Endothelial cell (in vitro differentiated cells): ENCODE results near the gene BRI3BP. TPM values are rescaled to one million over a fixed set of nuclear protein-coding genes. Genes with fewer than 3 reads are reported as not detected.
"Not testable (repeated sequence)": the region's sequence is repeated elsewhere in the genome, so short reads cannot be mapped to it uniquely, and the experiment has no call there.

Source experiments
- DNase-seq: peaks from one replicate; pipeline ENCODE4 v3.0.0; 2021; ENCODE audit warnings: low spot score
- H3K27ac Mint-ChIP-seq: one replicate; pipeline ENCODE4 v1.8.0; 2021; ENCODE audit warnings: mixed read lengths, inconsistent platforms; ENCODE audit not compliant: unreplicated experiment
- H3K27me3 Mint-ChIP-seq: one replicate; pipeline ENCODE4 v1.8.0; 2021; ENCODE audit warnings: mild to moderate bottlenecking, moderate library complexity, mixed read lengths, inconsistent platforms; ENCODE audit not compliant: unreplicated experiment
- H3K36me3 Mint-ChIP-seq: one replicate; pipeline ENCODE4 v1.8.0; 2021; ENCODE audit warnings: mild to moderate bottlenecking, low read depth, mixed read lengths, inconsistent platforms; ENCODE audit not compliant: unreplicated experiment
- H3K4me1 Mint-ChIP-seq: one replicate; pipeline ENCODE4 v1.8.0; 2021; ENCODE audit warnings: mild to moderate bottlenecking, mixed read lengths, inconsistent platforms; ENCODE audit not compliant: unreplicated experiment
- H3K4me3 Mint-ChIP-seq: one replicate; pipeline ENCODE4 v1.8.0; 2021; ENCODE audit warnings: mild to moderate bottlenecking, mixed read lengths, inconsistent platforms; ENCODE audit not compliant: unreplicated experiment
- H3K9me3 Mint-ChIP-seq: one replicate; pipeline ENCODE4 v1.8.0; 2021; ENCODE audit warnings: mixed read lengths, inconsistent platforms; ENCODE audit not compliant: unreplicated experiment
- CTCF ChIP-seq: fragments of 200-600 bp; sonication (generic); IDR thresholded peaks from one replicate; pipeline ENCODE4 v1.5.0; 2021; ENCODE audit warnings: antibody characterized with exemption; ENCODE audit not compliant: unreplicated experiment
- total RNA-seq: library from RNA; stranded (reverse); fragmentation: NEBNext Ultra II Directional; extraction: Animal tissue kit (Norgen Biotek cat#: 25700); gene quantifications from one replicate; pipeline ENCODE4 v1.2.1, GENCODE V29; 2021; ENCODE audit not compliant: unreplicated experiment

Gene BRI3BP
- total RNA-seq, 1 donor from 2014 or later, result 1.4 TPM

GRCh38 chr12:124980098-124980892 lies 13.2 kb upstream of the BRI3BP start:
- Mint-ChIP-seq H3K9me3 (no peaks in the 10 kb centered on the region), H3K4me1 (no peaks in the 10 kb centered on the region), H3K27ac (no peak overlapping the region), H3K36me3 (peaks cover 25% of the 10 kb centered on the region), H3K4me3 (no peak overlapping the region), H3K27me3 (peaks cover 6% of the 10 kb centered on the region)
- DNase-seq, result no peak
- TF ChIP-seq CTCF, result no peak

GRCh38 chr12:124986876-124987275 lies 6.6 kb upstream of the BRI3BP start:
- not testable (repeated sequence) for H3K9me3 Mint-ChIP-seq, DNase-seq, H3K36me3 Mint-ChIP-seq, H3K4me3 Mint-ChIP-seq, H3K27ac Mint-ChIP-seq, H3K27me3 Mint-ChIP-seq, H3K4me1 Mint-ChIP-seq

- Mint-ChIP-seq H3K4me3 (peak overlapping the region; percentile 92), H3K4me1 (peaks cover 23% of the 10 kb centered on the region), H3K27me3 (peaks cover 3% of the 10 kb centered on the region), H3K36me3 (peaks cover 4% of the 10 kb centered on the region), H3K9me3 (no peaks in the 10 kb centered on the region), H3K27ac (peak overlapping the region; percentile 32)
- peak; percentile 17 for TF ChIP-seq CTCF
- DNase-seq, result peak; percentile 81
Measured at GRCh38 chr12:124992874-124993625, 395 bp upstream of the BRI3BP start.

GRCh38 chr12:124994437-124994975 lies 1.1 kb downstream of the BRI3BP start:
- peak overlapping the region; percentile 90 for H3K4me3 Mint-ChIP-seq
- TF ChIP-seq CTCF, result no peak
- H3K27ac Mint-ChIP-seq, result no peak overlapping the region
- H3K36me3 Mint-ChIP-seq, result peaks cover 4% of the 10 kb centered on the region
- H3K27me3 Mint-ChIP-seq, result peaks cover 8% of the 10 kb centered on the region
- H3K9me3 Mint-ChIP-seq, result no peaks in the 10 kb centered on the region
- peaks cover 18% of the 10 kb centered on the region for H3K4me1 Mint-ChIP-seq
- DNase-seq, result no peak

- Mint-ChIP-seq H3K27me3 (peaks cover 8% of the 10 kb centered on the region), H3K27ac (no peak overlapping the region), H3K4me1 (peaks cover 18% of the 10 kb centered on the region), H3K9me3 (no peaks in the 10 kb centered on the region), H3K4me3 (peak overlapping the region; percentile 90), H3K36me3 (peaks cover 4% of the 10 kb centered on the region)
- DNase-seq, result no peak
- TF ChIP-seq CTCF, result no peak
Measured at GRCh38 chr12:124995200-124995961, 1.9 kb downstream of the BRI3BP start.
